GM18951 (cell line): ENCODE measurements around the gene RCN2.
"Not testable (repeated sequence)": the region's sequence is repeated elsewhere in the genome, so short reads cannot be mapped to it uniquely, and the experiment has no call there.

Experiments used
- POLR2A ChIP-seq: IDR thresholded peaks from 4 replicates; pipeline ENCODE4 v1.6.1; 2011; ENCODE audit warnings: mild to moderate bottlenecking; ENCODE audit not compliant: insufficient read length, insufficient read depth; ENCODE audit errors: extremely low read depth
- in situ Hi-C: fragments of 300-500 bp; cut with MboI; formaldehyde crosslinking; loops from one replicate; pipeline ENCODE4 v1.12.0; 2022; ENCODE audit warnings: low sequenced_read_pairs, mixed read lengths, inconsistent platforms; ENCODE audit not compliant: unreplicated experiment

Gene RCN2

DNA sequence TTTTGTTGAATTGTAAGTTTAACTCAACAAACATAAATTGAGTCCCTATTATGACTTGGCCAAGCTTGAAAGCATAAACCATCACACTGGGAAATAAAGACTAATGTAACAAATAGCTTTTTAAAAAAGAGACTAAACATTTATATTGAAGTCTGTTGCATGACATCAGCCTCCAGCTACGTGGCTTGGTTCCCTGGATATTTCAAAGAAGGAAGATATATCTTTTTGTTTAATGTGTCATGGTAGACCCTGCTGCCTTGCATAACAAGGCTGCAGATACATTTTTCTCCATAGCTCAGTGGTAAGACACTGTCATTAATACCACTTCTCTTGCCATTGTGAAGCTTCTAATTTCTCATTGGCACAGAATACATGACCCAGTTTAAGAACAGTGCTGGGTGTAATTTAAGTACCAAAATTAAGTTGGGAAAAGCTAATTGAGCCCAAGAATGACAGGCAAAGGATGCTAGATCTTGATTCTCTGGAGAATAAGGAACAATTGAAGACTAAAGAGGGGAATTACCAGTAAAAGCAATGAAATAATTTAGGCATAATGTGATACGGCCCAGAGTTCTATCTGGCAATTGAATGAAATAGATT is 14.0 kb downstream of the RCN2 start:
- no peak for TF ChIP-seq POLR2A
- in situ Hi-C loops, result no loop called here

DNA sequence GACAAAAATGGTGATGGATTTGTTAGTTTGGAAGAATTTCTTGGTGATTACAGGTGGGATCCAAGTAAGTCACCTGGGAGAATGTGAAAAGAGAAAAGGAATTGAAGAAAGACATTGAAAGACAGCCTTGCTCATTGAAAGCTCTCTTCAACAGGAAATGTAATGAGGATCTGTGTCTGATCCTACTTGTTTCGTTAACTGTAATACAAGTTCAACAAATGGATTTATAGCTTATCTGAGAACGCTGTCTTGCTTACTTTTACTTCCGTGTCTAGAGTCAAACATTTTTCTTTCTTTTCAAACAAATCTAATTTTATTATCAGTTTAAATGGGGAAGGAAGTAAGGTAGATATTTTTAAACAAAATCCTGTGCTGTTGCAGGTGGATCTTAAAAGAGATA is 15.9 kb downstream of the RCN2 start:
- TF ChIP-seq POLR2A, result no peak
- in situ Hi-C loops, result no loop called here

DNA sequence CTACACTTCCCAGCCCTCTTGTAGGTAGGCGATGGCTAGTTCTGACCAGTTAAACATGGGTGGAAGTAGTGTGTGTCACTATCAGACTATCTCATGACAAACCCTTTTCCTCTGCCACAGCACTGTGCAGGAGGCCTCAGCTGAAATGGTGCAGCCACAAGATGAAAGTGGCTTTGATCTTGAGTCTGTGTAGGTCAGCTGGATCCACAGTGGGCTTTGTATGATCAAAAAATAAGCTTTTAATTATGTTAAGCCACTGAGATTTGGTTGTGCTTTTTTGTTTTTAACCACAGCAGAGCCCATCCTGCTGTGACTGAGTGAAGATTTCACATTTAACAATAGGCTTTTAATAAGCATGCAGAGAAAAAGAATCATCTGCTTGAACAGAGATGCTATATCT is 19.7 kb downstream of the RCN2 start:
- in situ Hi-C loops, result no loop called here
- TF ChIP-seq POLR2A, result no peak

DNA sequence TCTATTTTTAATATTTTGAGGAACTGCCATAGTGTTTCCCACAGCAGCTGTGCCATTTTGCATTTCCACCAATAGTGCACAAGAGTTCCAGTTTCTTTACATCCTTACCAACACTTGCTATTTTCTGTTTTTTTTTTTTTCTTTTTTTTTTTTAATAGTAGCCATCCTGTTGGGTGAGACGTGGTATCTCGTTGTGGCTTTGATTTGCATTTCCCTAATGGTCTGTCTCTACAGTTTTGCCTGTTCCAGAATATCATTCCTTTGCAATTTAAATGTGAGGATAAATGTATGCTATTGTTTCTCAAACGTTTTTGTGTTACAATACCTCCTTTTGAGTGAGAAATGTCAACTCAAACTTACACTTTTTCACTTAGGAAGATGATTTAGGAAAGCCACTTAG is 22.4 kb downstream of the RCN2 start:
- no peak for TF ChIP-seq POLR2A
- in situ Hi-C loops, result no loop called here

DNA sequence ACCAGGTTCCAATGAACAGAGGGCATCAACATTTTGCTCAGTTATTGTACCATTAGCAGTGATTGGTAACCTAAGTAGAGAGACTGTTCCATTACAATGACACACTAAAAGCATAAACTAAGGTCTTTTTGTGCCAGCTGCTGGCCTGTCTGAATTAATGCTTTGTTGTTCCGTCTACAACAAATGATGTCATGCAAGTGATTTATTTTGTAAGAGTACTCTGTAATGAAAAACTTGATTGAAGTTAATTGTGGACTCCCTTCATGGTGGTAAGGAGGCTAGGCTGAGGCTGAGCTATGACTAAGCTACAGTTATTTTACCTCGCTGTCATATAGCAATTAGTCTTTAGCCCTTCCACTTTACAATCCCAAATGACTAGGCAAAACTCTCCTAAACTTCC is 23.2 kb downstream of the RCN2 start:
- no peak for TF ChIP-seq POLR2A
- in situ Hi-C loops, result no loop called here

DNA sequence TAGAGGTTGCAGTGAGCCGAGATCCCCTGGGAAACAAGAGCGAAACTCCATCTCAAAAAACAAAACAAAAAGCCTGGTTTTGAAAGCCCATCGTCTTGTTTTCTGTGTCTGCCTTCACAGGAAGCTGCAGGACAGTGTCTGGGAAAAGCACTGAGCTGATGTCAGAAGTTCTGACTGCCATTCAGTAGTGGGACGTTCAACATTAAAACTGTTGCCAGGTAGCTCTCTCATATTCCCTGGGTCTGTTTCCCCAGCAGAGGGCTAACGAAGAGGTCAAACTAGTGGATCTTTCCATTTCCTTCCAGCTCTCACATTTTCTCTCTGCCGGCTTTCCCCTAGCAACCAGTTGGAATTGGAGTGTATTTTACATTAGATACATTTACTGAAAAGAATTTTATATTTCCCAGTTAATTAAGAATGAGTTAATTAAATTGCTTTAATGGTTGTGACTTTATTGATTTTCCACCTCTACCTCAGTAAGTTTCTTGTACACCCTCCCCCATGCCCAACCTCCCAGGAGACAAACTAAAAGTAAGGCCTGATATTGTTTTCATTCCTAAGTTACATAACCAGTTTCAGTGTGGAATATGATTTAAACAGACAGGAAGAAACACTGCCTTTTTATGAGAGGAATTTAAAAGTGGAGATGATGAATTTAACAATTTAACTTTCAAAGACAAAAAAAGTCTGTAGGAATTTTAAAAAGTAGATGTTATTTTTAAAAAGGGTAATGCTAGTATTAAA is 29.9 kb downstream of the RCN2 start:
- no peak for TF ChIP-seq POLR2A
- in situ Hi-C loops, result no loop called here

DNA sequence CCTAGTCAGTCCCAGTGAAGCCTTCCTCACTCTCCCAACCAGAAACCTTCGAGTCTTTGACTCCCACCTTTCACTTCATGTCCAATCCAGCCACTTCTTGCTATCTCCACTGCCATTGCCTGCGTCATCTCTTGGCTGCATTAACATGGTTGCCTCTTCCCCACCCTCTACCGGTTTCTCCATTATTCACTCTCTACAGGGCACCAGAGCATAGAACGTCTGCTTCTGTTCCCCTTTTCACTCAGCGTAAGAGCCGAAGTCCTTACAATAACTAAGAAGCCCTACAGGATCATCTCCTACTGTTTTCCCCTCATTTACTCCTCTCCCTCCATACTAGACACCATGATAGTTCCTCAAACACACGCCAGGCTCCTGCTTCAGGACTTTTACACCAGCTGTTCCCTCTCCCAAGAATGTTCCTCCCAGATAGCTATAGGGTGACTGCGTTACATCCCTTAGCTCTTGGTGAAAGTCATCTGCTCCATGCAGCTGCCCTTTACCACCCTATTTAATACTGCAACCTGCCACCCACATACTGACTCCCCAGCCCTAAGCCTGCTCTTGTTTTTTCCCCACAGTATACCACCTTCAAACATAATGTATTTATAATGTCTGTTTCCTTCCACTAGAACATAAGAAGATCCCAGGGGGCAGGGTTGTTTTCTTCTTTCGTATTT is 30.9 kb downstream of the RCN2 start:
- in situ Hi-C loops, result no loop called here
- TF ChIP-seq POLR2A, result no peak

DNA sequence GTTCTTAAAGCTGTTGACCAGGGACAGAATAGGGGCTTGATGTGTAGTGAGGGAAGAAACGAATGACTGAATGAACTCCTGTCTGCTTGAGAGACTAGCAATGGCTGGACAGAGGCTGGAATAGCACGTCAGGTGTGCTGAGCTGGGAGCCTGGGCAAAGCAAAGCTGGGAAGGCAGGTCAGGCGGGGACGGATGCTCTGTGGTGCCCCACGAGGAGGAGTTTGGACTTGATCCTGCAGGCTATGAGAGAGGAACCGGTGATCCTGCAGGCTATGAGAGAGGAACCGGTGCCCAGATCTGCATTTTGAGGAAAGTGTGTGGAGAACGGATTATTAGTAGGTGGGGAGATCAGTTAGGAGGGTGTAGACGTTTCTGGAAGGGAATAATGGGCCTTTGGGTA is 32.0 kb downstream of the RCN2 start:
- in situ Hi-C loops, result no loop called here
- TF ChIP-seq POLR2A, result no peak

DNA sequence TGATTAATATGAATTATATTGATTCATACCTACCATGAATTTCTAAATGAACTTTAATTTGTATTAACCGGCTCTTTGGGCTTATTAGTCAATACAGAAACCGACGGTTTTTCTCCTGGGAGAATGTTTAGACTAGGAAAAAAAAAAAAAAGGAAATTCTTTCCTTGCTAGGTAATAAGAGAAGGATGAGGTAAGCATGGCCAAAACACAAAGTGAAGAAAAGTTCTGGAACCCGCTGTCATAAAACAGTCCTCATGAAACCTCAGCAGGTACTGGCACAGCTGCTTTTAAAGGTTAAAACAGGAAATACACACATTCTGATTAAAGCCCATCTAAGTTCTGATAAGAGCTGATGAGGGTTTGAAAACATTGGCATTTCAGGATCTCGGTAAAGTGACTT is 32.6 kb downstream of the RCN2 start:
- no peak for TF ChIP-seq POLR2A
- in situ Hi-C loops, result no loop called here

DNA sequence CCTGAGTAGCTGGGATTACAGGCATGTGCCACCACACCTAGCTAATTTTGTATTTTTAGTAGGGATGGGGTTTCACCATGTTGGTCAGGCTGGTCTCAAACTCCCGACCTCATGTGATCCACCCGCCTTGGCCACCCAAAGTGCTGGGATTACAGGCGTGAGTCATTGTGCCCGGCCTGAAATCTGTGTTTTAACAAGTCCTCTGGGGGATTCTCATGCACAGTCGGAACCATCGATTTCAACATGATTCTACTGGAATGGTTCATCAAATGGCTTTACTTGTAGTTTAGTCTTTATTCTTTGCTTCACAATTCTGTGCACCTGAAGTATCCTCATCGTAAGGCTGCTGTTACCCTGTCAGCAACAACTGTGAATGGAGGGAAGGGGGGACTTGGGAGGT is 34.5 kb downstream of the RCN2 start:
- in situ Hi-C loops, result not testable (repeated sequence)

DNA sequence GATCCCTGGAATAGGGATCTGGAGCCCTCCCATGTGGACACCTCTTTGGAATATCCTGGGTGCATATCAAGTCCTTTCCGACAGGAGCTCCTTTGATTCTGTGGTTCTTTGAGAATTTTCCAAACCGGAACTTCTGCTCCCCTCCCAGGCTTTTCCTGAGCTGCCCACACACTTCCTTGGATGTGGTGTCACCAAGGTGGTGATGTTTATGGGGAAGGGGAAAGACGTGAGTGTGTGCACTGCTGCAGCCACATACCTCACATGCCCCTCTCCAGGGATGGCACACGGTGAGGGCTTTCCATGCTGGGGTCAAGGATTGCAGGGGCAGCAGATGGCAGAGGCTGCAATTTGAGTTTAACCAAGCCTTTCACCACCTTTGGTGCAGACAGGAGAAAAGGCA is 35.5 kb downstream of the RCN2 start:
- TF ChIP-seq POLR2A, result no peak
- in situ Hi-C loops, result no loop called here

DNA sequence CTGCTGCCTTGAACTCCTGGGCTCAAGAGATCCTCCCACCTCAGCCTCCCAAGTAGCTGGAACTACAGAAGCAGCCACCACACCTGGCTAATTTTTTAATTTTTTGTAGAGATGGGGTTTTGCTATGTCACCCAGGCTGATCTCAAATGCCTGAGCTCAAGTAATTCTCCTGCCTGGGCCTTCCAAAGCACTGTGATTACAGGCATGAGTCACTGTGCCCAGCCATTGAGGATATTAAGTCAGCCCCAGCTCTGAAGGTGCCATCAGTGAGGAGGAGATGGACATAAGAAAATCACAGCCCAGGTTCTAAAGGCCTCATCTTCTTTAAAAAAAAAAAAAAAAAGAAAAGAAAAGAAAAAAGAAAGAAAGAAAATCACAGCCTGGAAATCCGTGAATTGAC is 36.8 kb downstream of the RCN2 start:
- in situ Hi-C loops, result no loop called here
- TF ChIP-seq POLR2A, result no peak

DNA sequence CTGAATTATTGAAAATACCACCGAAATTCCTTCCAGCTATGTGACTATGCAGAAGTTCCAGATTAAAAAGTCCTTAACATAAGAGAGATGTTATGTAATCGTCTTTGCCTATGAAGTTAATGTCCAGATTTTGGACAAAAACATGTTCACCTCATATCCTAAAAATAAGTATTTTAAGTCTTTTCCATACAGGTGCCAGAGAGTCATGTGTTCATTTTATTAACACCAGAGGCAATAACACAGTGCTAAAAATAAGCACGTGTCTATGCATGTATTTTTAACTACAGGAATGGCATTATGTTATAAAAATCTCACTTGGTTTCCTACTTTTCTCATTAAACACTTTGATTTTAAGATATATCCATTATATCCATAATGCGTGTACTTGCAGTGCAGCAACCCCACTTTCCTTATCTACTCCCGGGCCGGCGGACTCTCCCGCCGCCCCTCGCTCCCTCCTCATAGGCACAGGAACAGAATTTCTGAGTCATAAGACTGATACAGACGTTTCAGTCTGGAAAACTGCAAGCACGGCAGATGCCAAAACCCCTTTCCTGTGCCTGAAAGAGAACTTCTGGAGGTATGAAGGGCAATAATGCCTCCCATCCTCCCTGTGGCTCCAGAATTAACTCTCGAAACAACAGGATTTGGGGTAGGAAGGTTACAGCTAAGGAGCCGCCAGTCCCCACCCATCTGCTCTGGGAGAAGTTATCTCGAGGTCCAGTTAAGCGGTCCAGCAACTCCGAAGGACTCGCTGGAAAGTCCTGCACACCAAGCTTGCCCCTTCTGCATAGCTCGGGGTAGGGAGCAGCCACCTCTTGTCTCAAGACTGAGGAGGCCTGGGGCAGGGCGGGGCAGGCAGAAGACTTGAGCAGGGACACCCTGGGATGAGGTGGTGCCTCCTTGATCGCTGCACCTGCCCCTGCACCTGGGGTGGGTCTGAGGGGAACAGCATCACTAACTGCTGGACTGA is 41.1 kb downstream of the RCN2 start:
- in situ Hi-C loops, result no loop called here
- no peak for TF ChIP-seq POLR2A

DNA sequence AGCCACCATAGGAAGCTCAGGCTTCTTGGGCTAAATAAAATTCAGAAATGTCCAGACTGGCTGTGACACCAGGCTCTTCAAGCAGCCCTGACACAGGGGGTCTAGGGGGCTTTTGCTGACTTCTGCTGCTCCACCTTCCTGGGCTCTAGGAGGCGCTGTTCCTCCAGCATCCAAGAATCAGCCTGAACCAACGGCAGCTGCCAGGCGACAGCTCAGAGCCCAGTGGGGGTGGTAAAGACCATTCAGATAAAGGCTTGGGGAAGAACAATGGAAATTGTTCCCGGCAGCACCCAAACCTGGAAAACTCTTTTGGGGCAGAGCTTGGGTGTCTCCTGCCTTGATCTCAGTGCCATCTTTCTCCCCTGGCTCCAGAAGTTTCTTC is 41.8 kb downstream of the RCN2 start:
- no peak for TF ChIP-seq POLR2A
- in situ Hi-C loops, result no loop called here

DNA sequence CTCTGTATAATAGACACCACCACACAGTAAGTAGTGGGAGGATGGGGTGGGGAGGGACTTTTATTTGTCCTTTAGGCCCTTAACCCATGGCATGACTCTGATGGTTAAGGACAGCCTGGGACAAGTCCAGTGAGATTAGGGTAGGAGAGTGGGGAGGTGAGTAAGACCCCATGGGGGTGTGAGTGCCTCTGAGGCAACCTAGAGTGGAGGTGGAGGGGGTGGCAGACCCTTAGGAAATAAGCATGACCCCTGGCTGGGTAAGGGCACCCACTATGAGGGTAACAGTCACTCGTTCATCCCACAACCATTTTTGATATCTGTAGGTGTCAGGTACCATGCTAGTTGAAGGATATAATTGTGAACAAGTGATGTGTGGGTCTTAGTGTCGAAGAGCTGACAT is 42.4 kb downstream of the RCN2 start:
- in situ Hi-C loops, result no loop called here
- TF ChIP-seq POLR2A, result no peak
